HepG2 (cell line): ENCODE measurements around the gene SEPTIN10. TPM values are rescaled to one million over a fixed set of nuclear protein-coding genes. Genes with fewer than 3 reads are reported as not detected.

Experiments used
- BRD4 ChIP-seq: sonication (generic); formaldehyde crosslinking; IDR thresholded peaks from 2 replicates; pipeline ENCODE4 v1.4.0; 2020; ENCODE audit warnings: missing genetic modification reagents
- CBFB ChIP-seq: sonication (generic); formaldehyde crosslinking; IDR thresholded peaks from 2 replicates; pipeline ENCODE4 v1.4.0; 2020; ENCODE audit warnings: missing genetic modification reagents
- HNRNPUL1 ChIP-seq: fragments of 200-400 bp; formaldehyde crosslinking; IDR thresholded peaks from 2 replicates; pipeline ENCODE4 v1.6.1; 2017; ENCODE audit warnings: low read depth, mild to moderate bottlenecking, low read length, moderate library complexity
- KLF9 ChIP-seq: IDR thresholded peaks from 2 replicates; pipeline ENCODE4 v1.6.1; 2016; ENCODE audit warnings: low read depth
- KMT2A ChIP-seq: sonication (generic); formaldehyde crosslinking; IDR thresholded peaks from 2 replicates; pipeline ENCODE4 v1.4.0; 2020; ENCODE audit warnings: missing genetic modification reagents
- MXI1 ChIP-seq: IDR thresholded peaks from 3 replicates; pipeline ENCODE4 v1.6.1; 2012; ENCODE audit warnings: low read depth, low read length, inconsistent platforms, borderline replicate concordance
- NFKBIZ ChIP-seq: IDR thresholded peaks from 2 replicates; pipeline ENCODE4 v1.6.1; 2018; ENCODE audit warnings: missing genetic modification reagents, missing compliant biosample characterization
- POLR2AphosphoS5 ChIP-seq: IDR thresholded peaks from 2 replicates; pipeline ENCODE4 v1.6.1; 2012; ENCODE audit warnings: low read depth, low read length
- POLR2G ChIP-seq: fragments of 200-400 bp; formaldehyde crosslinking; IDR thresholded peaks from 2 replicates; pipeline ENCODE4 v1.6.1; 2018; ENCODE audit warnings: mild to moderate bottlenecking, low read depth, low read length, moderate library complexity
- TARDBP ChIP-seq: sonication (generic); formaldehyde crosslinking; IDR thresholded peaks from 2 replicates; pipeline ENCODE4 v1.8.0; 2022; ENCODE audit warnings: mild to moderate bottlenecking, missing genetic modification reagents
- ZFP1 ChIP-seq: IDR thresholded peaks from 2 replicates; pipeline ENCODE4 v1.6.1; 2016
- ZFP82 ChIP-seq: sonication (generic); formaldehyde crosslinking; IDR thresholded peaks from 2 replicates; pipeline ENCODE4 v1.5.1; 2020; ENCODE audit warnings: mild to moderate bottlenecking, missing genetic modification reagents, borderline replicate concordance
- ZNF136 ChIP-seq: sonication (generic); formaldehyde crosslinking; IDR thresholded peaks from 2 replicates; pipeline ENCODE4 v1.8.1; 2022; ENCODE audit warnings: low read depth, mild to moderate bottlenecking, moderate library complexity, missing genetic modification reagents
- ZNF333 ChIP-seq: sonication (generic); formaldehyde crosslinking; IDR thresholded peaks from 2 replicates; pipeline ENCODE4 v1.4.0; 2020; ENCODE audit warnings: mild to moderate bottlenecking, missing genetic modification reagents, borderline replicate concordance
- ZNF562 ChIP-seq: sonication (generic); formaldehyde crosslinking; IDR thresholded peaks from 2 replicates; pipeline ENCODE4 v1.8.0; 2022; ENCODE audit warnings: missing genetic modification reagents, borderline replicate concordance
- ZNF616 ChIP-seq: sonication (generic); formaldehyde crosslinking; IDR thresholded peaks from 2 replicates; pipeline ENCODE4 v1.5.0; 2020; ENCODE audit warnings: low read depth, mild to moderate bottlenecking, missing genetic modification reagents
- ZNF7 ChIP-seq: IDR thresholded peaks from 2 replicates; pipeline ENCODE4 v1.6.1; 2016; ENCODE audit warnings: missing biosample characterization, missing genetic modification reagents
- ZSCAN21 ChIP-seq: sonication (generic); formaldehyde crosslinking; IDR thresholded peaks from 2 replicates; pipeline ENCODE4 v1.8.0; 2022; ENCODE audit warnings: mild to moderate bottlenecking, missing genetic modification reagents, moderate library complexity, borderline replicate concordance
- polyA plus RNA-seq, 8 experiments: library from polyadenylated mRNA; depleted of rRNA in 3 of 8; stranded (reverse) in 7 of 8; unstranded in 1 of 8; fragments of >200 nt; fragmentation: Illumina TruSeq in 4 of 8; extraction: Trizol in 4 of 8; gene quantifications; 2 replicates each; pipeline versions ENCODE4 v1.2.1 to v1.2.3, GENCODE V29; 2011 to 2016; ENCODE audit warnings: low read depth in 4 of 8, missing spikeins in 1 of 8, mixed read lengths in 1 of 8; ENCODE audit not compliant: insufficient read depth in 1 of 8
- total RNA-seq, 5 experiments: library from RNA; depleted of rRNA; stranded (reverse); fragments of >200 nt; fragmentation: Illumina TruSeq; extraction: Trizol; gene quantifications; 2 replicates each; pipeline ENCODE4 v1.2.3, GENCODE V29; 2016; ENCODE audit warnings: low read depth in 1 of 5
- TF ChIP-seq, protein P1 (sequence below): sonication (generic); formaldehyde crosslinking; IDR thresholded peaks from 2 replicates; pipeline ENCODE4 v1.4.0; 2020; ENCODE audit warnings: low read depth, mild to moderate bottlenecking, missing genetic modification reagents
- TF ChIP-seq, protein P2 (sequence below): sonication (generic); formaldehyde crosslinking; IDR thresholded peaks from 2 replicates; pipeline ENCODE4 v1.4.0; 2020; ENCODE audit warnings: mild to moderate bottlenecking, missing genetic modification reagents
- TF ChIP-seq, protein P3 (sequence below): sonication (generic); formaldehyde crosslinking; IDR thresholded peaks from 2 replicates; pipeline ENCODE4 v1.4.0; 2020; ENCODE audit warnings: mild to moderate bottlenecking, missing genetic modification reagents
- TF ChIP-seq, protein P4 (sequence below): sonication (generic); formaldehyde crosslinking; IDR thresholded peaks from 2 replicates; pipeline ENCODE4 v1.5.0; 2020; ENCODE audit warnings: mild to moderate bottlenecking, missing genetic modification reagents

SEPTIN10 gene
- total and polyA plus RNA-seq, 2 of the 13 experiments (the other 11 are each of a cell fraction or from before 2014, with no cell fraction given) = 45.8 to 67.5 TPM

DNA sequence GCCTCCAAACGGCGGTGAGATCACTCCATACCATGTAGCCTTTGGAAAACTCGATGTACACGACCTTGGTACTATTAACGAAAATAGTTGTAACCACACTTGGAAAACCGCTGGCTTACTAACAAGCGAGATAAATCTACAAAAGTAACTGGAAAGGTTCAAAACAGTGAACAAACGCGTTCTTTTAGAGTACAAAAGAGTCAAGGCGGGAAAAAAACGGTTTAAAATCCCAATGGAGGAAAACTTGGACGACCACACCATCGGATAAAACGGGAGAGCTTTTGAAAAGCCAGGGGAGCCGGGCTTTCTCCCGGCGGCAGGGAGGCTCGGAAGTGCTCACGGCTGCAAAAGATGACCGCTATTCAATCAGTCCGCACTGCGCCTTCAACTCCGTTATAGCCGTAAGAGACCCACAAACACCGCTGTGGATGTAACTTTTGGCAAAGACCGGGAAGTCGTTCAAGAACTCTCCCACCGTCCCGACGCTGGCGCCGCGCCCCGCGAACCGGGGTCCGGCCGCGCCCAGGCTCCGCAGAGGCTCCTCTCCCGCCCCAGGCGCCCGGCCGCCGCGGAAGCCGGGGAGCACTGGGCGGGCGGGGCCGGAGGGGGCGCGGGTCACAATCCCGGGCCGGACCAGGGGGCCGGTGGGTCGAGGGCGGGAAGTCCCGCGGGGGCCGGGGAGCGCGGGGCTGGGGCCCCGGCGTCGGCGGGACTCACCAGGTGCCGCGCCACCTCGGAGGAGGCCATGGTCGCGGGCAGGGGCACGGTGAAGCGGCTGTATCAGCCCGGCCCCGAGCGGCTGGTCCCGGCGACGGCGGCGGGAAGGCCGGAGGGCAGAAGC is 465 bp downstream of the SEPTIN10 start (continued):
- TF ChIP-seq, protein P1, sequence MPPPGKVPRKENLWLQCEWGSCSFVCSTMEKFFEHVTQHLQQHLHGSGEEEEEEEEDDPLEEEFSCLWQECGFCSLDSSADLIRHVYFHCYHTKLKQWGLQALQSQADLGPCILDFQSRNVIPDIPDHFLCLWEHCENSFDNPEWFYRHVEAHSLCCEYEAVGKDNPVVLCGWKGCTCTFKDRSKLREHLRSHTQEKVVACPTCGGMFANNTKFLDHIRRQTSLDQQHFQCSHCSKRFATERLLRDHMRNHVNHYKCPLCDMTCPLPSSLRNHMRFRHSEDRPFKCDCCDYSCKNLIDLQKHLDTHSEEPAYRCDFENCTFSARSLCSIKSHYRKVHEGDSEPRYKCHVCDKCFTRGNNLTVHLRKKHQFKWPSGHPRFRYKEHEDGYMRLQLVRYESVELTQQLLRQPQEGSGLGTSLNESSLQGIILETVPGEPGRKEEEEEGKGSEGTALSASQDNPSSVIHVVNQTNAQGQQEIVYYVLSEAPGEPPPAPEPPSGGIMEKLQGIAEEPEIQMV = 0 out of 2 replicates have a peak, but pooled peaks have one; percentile 0
- TF ChIP-seq, protein P2, sequence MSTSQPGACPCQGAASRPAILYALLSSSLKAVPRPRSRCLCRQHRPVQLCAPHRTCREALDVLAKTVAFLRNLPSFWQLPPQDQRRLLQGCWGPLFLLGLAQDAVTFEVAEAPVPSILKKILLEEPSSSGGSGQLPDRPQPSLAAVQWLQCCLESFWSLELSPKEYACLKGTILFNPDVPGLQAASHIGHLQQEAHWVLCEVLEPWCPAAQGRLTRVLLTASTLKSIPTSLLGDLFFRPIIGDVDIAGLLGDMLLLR = 0 out of 2 replicates have a peak, but pooled peaks have one; percentile 23
- TF ChIP-seq BRD4 (CRISPR knock-in tag) = 0 out of 2 replicates have a peak, but pooled peaks have one; percentile 31
- peak; percentile 15; the same call in 1 of the 2 replicates for TF ChIP-seq ZNF616 (CRISPR knock-in tag)
- 0 out of 2 replicates have a peak, but pooled peaks have one; percentile 17 for TF ChIP-seq ZFP1 (CRISPR knock-in tag)
- no peak for TF ChIP-seq ZSCAN21
- TF ChIP-seq ZNF136 (CRISPR knock-in tag) = no peak
- TF ChIP-seq ZNF562 (CRISPR knock-in tag) = 0 out of 2 replicates have a peak, but pooled peaks have one; percentile 4
- TF ChIP-seq CBFB (CRISPR knock-in tag) = no peak
- 0 out of 3 replicates have a peak, but pooled peaks have one; percentile 15 for TF ChIP-seq MXI1
- TF ChIP-seq POLR2AphosphoS5 = no peak
- TF ChIP-seq ZNF7 (CRISPR knock-in tag) = no peak
- TF ChIP-seq HNRNPUL1 = no peak
- TF ChIP-seq NFKBIZ (CRISPR knock-in tag) = 0 out of 2 replicates have a peak, but pooled peaks have one; percentile 11
- peak; percentile 66; the same call in 1 of the 2 replicates for TF ChIP-seq POLR2G
- TF ChIP-seq TARDBP (CRISPR knock-in tag) = no peak
- TF ChIP-seq, protein P3, sequence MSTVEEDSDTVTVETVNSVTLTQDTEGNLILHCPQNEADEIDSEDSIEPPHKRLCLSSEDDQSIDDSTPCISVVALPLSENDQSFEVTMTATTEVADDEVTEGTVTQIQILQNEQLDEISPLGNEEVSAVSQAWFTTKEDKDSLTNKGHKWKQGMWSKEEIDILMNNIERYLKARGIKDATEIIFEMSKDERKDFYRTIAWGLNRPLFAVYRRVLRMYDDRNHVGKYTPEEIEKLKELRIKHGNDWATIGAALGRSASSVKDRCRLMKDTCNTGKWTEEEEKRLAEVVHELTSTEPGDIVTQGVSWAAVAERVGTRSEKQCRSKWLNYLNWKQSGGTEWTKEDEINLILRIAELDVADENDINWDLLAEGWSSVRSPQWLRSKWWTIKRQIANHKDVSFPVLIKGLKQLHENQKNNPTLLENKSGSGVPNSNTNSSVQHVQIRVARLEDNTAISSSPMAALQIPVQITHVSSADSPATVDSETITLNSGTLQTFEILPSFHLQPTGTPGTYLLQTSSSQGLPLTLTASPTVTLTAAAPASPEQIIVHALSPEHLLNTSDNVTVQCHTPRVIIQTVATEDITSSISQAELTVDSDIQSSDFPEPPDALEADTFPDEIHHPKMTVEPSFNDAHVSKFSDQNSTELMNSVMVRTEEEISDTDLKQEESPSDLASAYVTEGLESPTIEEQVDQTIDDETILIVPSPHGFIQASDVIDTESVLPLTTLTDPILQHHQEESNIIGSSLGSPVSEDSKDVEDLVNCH = peak; percentile 20; the same call in 1 of the 2 replicates
- TF ChIP-seq, protein P4, sequence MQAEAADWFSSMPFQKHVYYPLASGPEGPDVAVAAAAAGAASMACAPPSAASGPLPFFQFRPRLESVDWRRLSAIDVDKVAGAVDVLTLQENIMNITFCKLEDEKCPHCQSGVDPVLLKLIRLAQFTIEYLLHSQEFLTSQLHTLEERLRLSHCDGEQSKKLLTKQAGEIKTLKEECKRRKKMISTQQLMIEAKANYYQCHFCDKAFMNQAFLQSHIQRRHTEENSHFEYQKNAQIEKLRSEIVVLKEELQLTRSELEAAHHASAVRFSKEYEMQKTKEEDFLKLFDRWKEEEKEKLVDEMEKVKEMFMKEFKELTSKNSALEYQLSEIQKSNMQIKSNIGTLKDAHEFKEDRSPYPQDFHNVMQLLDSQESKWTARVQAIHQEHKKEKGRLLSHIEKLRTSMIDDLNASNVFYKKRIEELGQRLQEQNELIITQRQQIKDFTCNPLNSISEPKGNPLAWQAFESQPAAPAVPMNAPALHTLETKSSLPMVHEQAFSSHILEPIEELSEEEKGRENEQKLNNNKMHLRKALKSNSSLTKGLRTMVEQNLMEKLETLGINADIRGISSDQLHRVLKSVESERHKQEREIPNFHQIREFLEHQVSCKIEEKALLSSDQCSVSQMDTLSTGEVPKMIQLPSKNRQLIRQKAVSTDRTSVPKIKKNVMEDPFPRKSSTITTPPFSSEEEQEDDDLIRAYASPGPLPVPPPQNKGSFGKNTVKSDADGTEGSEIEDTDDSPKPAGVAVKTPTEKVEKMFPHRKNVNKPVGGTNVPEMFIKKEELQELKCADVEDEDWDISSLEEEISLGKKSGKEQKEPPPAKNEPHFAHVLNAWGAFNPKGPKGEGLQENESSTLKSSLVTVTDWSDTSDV (CRISPR knock-in tag) = no peak
- TF ChIP-seq KMT2A (CRISPR knock-in tag) = no peak; the same call in 1 of the 2 replicates
- TF ChIP-seq KLF9 (CRISPR knock-in tag) = no peak
- peak; percentile 14; the same call in 1 of the 2 replicates for TF ChIP-seq ZFP82 (CRISPR knock-in tag)
- peak; percentile 19; the same call in 1 of the 2 replicates for TF ChIP-seq ZNF333 (CRISPR knock-in tag)
